Muscle layer of duodenum (tissue), 2 donors: ENCODE measurements around the gene ABTB2.

Experiments
- H3K27ac ChIP-seq: one replicate; pipeline ENCODE4 v1.7.0; 2013; ENCODE audit warnings: mild to moderate bottlenecking, low read length
- H3K27me3 ChIP-seq: one replicate; pipeline ENCODE4 v1.7.0; 2013; ENCODE audit warnings: low read depth, mild to moderate bottlenecking, control low read depth, low read length
- H3K36me3 ChIP-seq, 2 donors: one replicate each; pipeline ENCODE4 v1.7.0; 2013; ENCODE audit warnings: low read length in 2 of 2, control low read depth in 1 of 2, mild to moderate bottlenecking in 1 of 2; ENCODE audit not compliant: insufficient read depth in 2 of 2, control insufficient read depth in 1 of 2
- H3K4me1 ChIP-seq, 2 donors: one replicate each; pipeline ENCODE4 v1.7.0; 2013; ENCODE audit warnings: low read length in 2 of 2, mild to moderate bottlenecking in 2 of 2, control low read depth in 1 of 2, moderate library complexity in 1 of 2; ENCODE audit not compliant: insufficient read depth in 2 of 2, control insufficient read depth in 1 of 2
- H3K4me3 ChIP-seq, 2 donors: one replicate each; pipeline ENCODE4 v1.7.0; 2013; ENCODE audit warnings: low read length in 2 of 2, low read depth in 1 of 2, mild to moderate bottlenecking in 1 of 2
- H3K9me3 ChIP-seq, 2 donors: one replicate each; pipeline ENCODE4 v1.7.0; 2013; ENCODE audit warnings: low read length in 2 of 2, control low read depth in 1 of 2, mild to moderate bottlenecking in 1 of 2; ENCODE audit not compliant: control insufficient read depth in 1 of 2
- donor health status: healthy.

Gene ABTB2

DNA sequence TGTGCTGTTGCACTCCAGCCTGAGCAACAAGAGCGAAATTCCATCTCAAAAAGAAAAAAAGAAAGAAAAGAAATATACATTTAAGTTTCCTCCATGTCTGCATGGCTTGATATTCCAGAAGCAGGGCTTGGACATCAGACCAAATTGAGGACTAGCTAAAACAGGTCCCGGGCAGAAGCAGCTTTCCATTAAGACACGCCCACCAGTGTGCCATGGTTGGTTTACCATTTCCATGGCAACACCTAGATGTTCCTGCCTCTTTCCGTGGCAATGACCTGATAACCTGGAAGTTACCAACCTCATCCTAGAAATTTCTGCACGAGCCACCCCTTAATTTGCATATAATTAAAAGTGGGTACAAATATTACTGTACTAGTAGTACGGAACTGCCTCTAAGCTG is 141.1 kb downstream of the ABTB2 start:
- Histone ChIP-seq H3K4me1 (no peaks in the 10 kb centered on the region), H3K4me3 (no peak overlapping the region), H3K27me3 (no peaks in the 10 kb centered on the region), H3K9me3 (no peaks in the 10 kb centered on the region), H3K36me3 (no peaks in the 10 kb centered on the region), H3K27ac (no peak overlapping the region)

GRCh38 chr11:34215806-34216453 is 141.9 kb downstream of the ABTB2 start:
- Histone ChIP-seq H3K9me3 (no peaks in the 10 kb centered on the region), H3K4me1 (no peaks in the 10 kb centered on the region), H3K27ac (no peak overlapping the region), H3K27me3 (no peaks in the 10 kb centered on the region), H3K4me3 (no peak overlapping the region), H3K36me3 (no peaks in the 10 kb centered on the region)

DNA sequence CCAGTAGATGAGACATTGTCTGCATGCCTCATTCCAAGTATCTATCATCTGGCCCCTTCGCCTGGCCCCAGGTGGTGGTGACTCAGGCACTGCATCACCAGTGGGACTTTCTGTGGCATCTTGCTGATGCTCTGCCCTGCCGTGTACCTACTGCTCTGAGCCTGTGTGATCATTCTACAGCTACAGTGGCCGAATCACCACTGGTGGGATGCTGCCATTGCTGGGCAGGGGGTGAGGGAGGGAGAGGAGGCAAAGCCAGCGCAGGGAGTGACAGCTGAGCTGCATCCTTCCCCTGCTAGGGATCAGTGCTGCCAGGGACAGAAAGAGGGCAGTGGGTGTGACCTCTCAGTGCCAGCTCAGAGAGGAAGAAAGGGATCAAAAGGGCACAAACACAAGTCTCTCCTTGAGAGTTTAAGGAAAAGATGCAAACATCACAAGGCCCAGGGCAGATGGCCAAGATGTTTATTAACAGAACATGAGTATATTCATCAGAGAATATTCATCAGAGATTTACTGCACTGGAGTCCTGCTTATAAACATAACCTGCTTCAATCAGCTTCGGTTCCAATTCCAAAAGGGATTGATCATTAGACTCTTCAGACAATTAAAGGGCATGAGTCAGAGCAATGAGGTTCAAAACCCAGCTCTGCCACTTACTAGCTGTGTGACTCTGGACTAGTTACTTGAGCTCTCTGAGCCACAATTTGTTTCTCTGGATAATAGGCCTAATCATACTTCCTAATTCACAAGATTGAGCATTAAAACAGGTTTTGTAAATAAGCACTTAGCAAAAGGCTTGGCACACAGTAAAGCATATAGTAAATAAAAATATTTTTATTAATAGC is 142.6 kb downstream of the ABTB2 start:
- H3K27me3 ChIP-seq, result no peaks in the 10 kb centered on the region
- H3K27ac ChIP-seq, result no peak overlapping the region
- no peaks in the 10 kb centered on the region for H3K4me1 ChIP-seq
- no peaks in the 10 kb centered on the region for H3K9me3 ChIP-seq
- H3K4me3 ChIP-seq, result no peak overlapping the region
- no peaks in the 10 kb centered on the region for H3K36me3 ChIP-seq

DNA sequence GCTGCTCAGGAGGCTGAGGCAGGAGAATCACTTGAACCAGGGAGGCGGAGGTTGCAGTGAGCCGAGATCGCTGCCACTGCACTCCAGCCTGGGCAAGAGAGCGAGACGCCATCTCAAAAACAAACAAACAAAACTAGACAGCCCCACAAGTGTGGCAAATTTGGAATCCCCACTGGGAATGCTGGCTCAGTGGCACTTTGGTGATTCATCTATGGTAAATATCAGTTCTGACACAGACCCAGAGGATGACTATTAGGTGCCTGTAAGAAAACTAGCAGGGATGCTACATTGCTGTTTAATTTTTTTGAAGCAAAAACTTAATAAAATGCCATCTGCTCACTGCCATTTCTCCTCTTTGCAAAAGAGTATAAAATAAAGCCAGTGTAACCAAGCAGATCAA is 144.4 kb downstream of the ABTB2 start:
- Histone ChIP-seq H3K36me3 (no peaks in the 10 kb centered on the region), H3K4me3 (no peak overlapping the region), H3K4me1 (peaks cover 0 to 3% of the 10 kb centered on the region in 2 donors), H3K27me3 (no peaks in the 10 kb centered on the region), H3K9me3 (no peaks in the 10 kb centered on the region), H3K27ac (no peak overlapping the region)

GRCh38 chr11:34212566-34212965 is 145.2 kb downstream of the ABTB2 start:
- Histone ChIP-seq H3K4me3 (no peak overlapping the region), H3K36me3 (no peaks in the 10 kb centered on the region), H3K27ac (no peak overlapping the region), H3K9me3 (no peaks in the 10 kb centered on the region), H3K4me1 (peaks cover 0 to 11% of the 10 kb centered on the region in 2 donors), H3K27me3 (no peaks in the 10 kb centered on the region)

DNA sequence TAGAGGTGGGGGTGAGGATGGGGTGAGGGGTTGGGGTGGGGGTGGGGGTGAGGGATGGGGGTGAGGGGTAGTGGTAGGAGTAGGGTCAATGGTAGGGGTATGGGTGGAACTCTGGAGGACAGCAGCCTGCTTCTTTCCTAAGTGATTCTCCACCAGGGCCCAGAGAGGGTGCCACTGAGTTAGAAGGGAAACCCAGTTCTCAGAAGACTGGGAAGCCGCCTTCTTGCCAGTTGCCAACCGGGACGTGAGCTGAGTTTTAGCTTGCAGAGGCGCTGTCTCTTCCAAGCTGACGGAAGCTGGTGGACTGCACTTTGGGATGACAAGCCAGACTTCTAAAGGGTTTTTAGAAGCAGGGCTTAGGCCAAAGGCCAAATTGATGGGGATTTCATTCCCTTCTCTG is 148.0 kb downstream of the ABTB2 start:
- H3K36me3 ChIP-seq, result no peaks in the 10 kb centered on the region
- no peaks in the 10 kb centered on the region for H3K9me3 ChIP-seq
- no peak overlapping the region for H3K27ac ChIP-seq
- no peaks in the 10 kb centered on the region for H3K27me3 ChIP-seq
- no peak overlapping the region for H3K4me3 ChIP-seq
- H3K4me1 ChIP-seq, result peaks cover 0 to 19% of the 10 kb centered on the region in 2 donors

- H3K36me3 ChIP-seq, result no peaks in the 10 kb centered on the region
- H3K27me3 ChIP-seq, result no peaks in the 10 kb centered on the region
Measured at GRCh38 chr11:34208266-34209135, 149.3 kb downstream of the ABTB2 start.

DNA sequence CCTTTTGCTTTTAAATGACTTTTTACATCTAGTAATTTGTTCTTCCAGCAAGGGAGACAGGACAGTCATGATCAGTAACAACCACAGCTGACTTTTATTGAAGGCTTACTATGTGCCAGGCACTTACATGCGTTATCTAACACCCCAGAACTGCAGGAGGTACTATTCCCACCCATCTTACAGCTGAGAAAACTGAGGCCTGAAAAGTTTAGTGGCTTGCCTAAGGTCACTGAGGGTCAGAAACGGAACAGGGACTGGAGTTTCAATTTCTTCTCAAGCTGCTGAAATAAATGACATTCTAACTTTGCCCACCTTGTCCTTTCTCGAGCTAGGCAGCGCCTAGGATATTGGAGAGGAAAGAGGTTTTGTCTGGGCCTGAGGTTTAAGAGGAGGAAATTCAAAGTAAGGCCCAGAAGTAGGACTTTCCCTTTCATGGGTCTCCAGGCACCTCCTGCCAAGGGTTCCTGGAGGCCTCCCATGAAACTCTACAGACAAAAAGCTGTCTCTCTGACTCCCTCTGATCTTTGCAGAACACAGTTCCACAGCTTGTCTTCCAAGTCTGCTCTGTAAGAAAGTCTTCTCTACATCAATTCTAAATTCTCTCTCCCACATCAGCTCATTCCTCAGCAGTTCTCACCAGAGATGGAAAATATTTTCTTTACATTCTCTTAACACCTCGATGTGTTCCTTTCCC is 150.2 kb downstream of the ABTB2 start:
- Histone ChIP-seq H3K4me1 (peaks cover 0 to 19% of the 10 kb centered on the region in 2 donors), H3K4me3 (no peak overlapping the region), H3K36me3 (no peaks in the 10 kb centered on the region), H3K9me3 (no peaks in the 10 kb centered on the region), H3K27me3 (no peaks in the 10 kb centered on the region), H3K27ac (no peak overlapping the region)

More at GRCh38 chr11:34208266-34209135, 149.3 kb downstream of the ABTB2 start:
- H3K4me1 ChIP-seq, result peaks cover 0 to 19% of the 10 kb centered on the region in 2 donors
- no peak overlapping the region for H3K27ac ChIP-seq
- no peaks in the 10 kb centered on the region for H3K9me3 ChIP-seq
- no peak overlapping the region for H3K4me3 ChIP-seq

DNA sequence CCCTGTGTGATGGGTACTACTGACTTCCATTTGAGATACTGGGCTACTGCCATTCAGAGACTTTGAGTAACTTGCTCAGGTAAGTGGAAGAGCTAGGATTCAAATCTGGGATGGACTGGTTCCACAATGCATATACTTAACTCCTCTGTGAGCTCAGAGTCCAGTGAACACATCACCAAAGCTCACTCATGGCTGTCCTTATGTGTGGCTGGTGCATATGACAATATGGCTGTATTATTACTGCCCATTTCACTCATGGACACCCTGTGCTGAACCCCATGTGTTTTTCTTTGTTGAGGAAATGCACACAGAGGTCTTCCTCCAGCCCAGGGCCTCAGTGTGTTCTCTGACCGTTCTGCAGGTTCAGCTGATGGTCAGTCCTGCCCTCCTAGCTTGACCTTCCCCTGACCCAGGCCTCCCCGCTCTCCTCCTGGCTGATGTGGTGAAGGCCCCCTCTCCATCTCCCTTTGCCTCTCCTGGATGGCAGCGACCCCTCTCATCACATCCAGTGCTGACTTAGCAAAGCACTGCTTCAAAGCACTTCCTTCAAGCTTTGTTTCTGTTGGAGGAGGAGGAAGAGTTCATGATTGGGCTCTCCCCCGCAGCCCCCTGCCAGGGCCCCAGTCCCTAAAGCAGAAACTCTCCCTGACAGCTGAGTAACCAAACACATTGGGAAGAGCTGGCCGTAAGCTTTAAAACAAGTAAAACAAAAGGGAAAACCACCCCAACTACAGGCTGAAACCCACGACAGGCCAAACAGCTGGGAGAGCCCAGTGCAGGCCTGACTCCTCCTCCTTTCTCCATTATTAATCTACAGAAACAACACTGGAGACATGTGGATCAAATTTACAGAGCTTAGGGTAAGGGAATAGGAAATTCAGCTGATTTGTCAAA is 151.2 kb downstream of the ABTB2 start:
- no peak overlapping the region for H3K27ac ChIP-seq
- no peak overlapping the region for H3K4me3 ChIP-seq
- H3K4me1 ChIP-seq, result peaks cover 0 to 19% of the 10 kb centered on the region in 2 donors
- H3K9me3 ChIP-seq, result no peaks in the 10 kb centered on the region
- H3K36me3 ChIP-seq, result no peaks in the 10 kb centered on the region
- no peaks in the 10 kb centered on the region for H3K27me3 ChIP-seq

GRCh38 chr11:34205326-34206035 is 152.3 kb downstream of the ABTB2 start:
- Histone ChIP-seq H3K4me3 (no peak overlapping the region), H3K4me1 (peaks cover 0 to 19% of the 10 kb centered on the region in 2 donors), H3K27ac (no peak overlapping the region), H3K27me3 (no peaks in the 10 kb centered on the region), H3K9me3 (no peaks in the 10 kb centered on the region), H3K36me3 (no peaks in the 10 kb centered on the region)
